IMR-90 (cell line): ENCODE measurements around the gene UFSP1. TPM values are rescaled to one million over a fixed set of nuclear protein-coding genes. Genes with fewer than 3 reads are reported as not detected.

Experiments
- ATAC-seq: fragments of 200-7000 bp; cut with Tn5 transposase; 2 replicates; pipeline ENCODE4 v1.9.1; 2020; ENCODE audit warnings: low read depth, mild to moderate bottlenecking, moderate library complexity
- BruUV-seq: library from RNA; stranded (reverse); fragments of 400-500 nt; replicated peaks from 2 replicates; lab custom pipeline; 2021; lab: Mats Ljungman, UMichigan
- CTCF ChIA-PET: fragments of 300-600 bp; formaldehyde crosslinking; extraction: SDS; loops from one replicate; lab custom pipeline; 2021; ENCODE audit warnings: antibody characterized with exemption; lab: Yijun Ruan, JAX
- POLR2A ChIA-PET: fragments of 300-600 bp; sonication (Branson Sonifier 250); formaldehyde crosslinking; loops from one replicate; lab custom pipeline; 2022; ENCODE audit warnings: antibody characterized with exemption; ENCODE audit not compliant: unreplicated experiment; lab: Charles Lee
- DNase-seq: peaks from one replicate; pipeline ENCODE4 v3.0.0; 2013
- H2AFZ ChIP-seq: replicated peaks from 2 replicates; pipeline ENCODE3; 2013; ENCODE audit warnings: low read length, mild to moderate bottlenecking; ENCODE audit not compliant: poor library complexity
- H2AK5ac ChIP-seq: 2 replicates; pipeline ENCODE4 v1.6.1; 2013; ENCODE audit warnings: low read depth, low read length, inconsistent platforms
- H2AK9ac ChIP-seq: replicated peaks from 2 replicates; pipeline ENCODE3; 2013; ENCODE audit warnings: mild to moderate bottlenecking, low read depth, low read length, moderate library complexity; ENCODE audit not compliant: poor library complexity
- H2BK120ac ChIP-seq: 2 replicates; pipeline ENCODE4 v1.6.1; 2013; ENCODE audit warnings: low read depth, low read length, inconsistent platforms
- H2BK15ac ChIP-seq: 3 replicates; pipeline ENCODE4 v1.6.1; 2013; ENCODE audit warnings: low read depth, low read length, inconsistent platforms
- H2BK20ac ChIP-seq: 2 replicates; pipeline ENCODE4 v1.6.1; 2013; ENCODE audit warnings: low read depth, mild to moderate bottlenecking, inconsistent platforms, low read length, moderate library complexity
- H2BK5ac ChIP-seq: 2 replicates; pipeline ENCODE4 v1.6.1; 2013; ENCODE audit warnings: mild to moderate bottlenecking, low read depth, low read length, inconsistent platforms; ENCODE audit not compliant: poor library complexity, severe bottlenecking
- H3K14ac ChIP-seq: replicated peaks from 2 replicates; pipeline ENCODE4 v1.6.1; 2013; ENCODE audit warnings: low read depth, low read length, inconsistent platforms
- H3K18ac ChIP-seq: 2 replicates; pipeline ENCODE4 v1.6.1; 2013; ENCODE audit warnings: low read depth, low read length, control low read depth
- H3K23ac ChIP-seq: 2 replicates; pipeline ENCODE4 v1.6.1; 2013; ENCODE audit warnings: low read depth, low read length, inconsistent platforms
- H3K27ac ChIP-seq: 2 replicates; pipeline ENCODE4 v1.5.1; 2013; ENCODE audit warnings: mild to moderate bottlenecking, control low read depth, low read length; ENCODE audit not compliant: insufficient read depth
- H3K27me3 ChIP-seq: 2 replicates; pipeline ENCODE4 v1.6.1; 2013; ENCODE audit warnings: low read length; ENCODE audit not compliant: control insufficient read depth, insufficient read depth
- H3K36me3 ChIP-seq: 2 replicates; pipeline ENCODE4 v1.6.1; 2013; ENCODE audit warnings: low read length, mixed read lengths; ENCODE audit not compliant: control insufficient read depth, insufficient read depth
- H3K4ac ChIP-seq: 2 replicates; pipeline ENCODE4 v1.6.1; 2013; ENCODE audit warnings: low read depth, low read length, inconsistent platforms
- H3K4me1 ChIP-seq: 2 replicates; pipeline ENCODE4 v1.6.1; 2013; ENCODE audit warnings: low read length, mixed read lengths; ENCODE audit not compliant: control insufficient read depth, insufficient read depth
- H3K4me2 ChIP-seq: 2 replicates; pipeline ENCODE4 v1.6.1; 2013; ENCODE audit warnings: low read depth, mild to moderate bottlenecking, control low read depth, low read length, moderate library complexity
- H3K4me3 ChIP-seq: 2 replicates; pipeline ENCODE4 v1.5.1; 2013; ENCODE audit warnings: low read depth, mild to moderate bottlenecking, control low read depth, low read length, moderate library complexity; ENCODE audit not compliant: insufficient read depth
- H3K56ac ChIP-seq: 2 replicates; pipeline ENCODE4 v1.6.1; 2013; ENCODE audit warnings: low read length, inconsistent platforms; ENCODE audit not compliant: insufficient read depth; ENCODE audit errors: extremely low read depth
- H3K79me1 ChIP-seq, 2 experiments: 2 replicates each; pipeline ENCODE4 v1.6.1; 2013; ENCODE audit warnings: low read length in 2 of 2, inconsistent platforms in 1 of 2, low read depth in 1 of 2
- H3K9ac ChIP-seq: 2 replicates; pipeline ENCODE4 v1.6.1; 2013; ENCODE audit warnings: low read depth, low read length, control low read depth
- H3K9me1 ChIP-seq: 2 replicates; pipeline ENCODE4 v1.6.1; 2013; ENCODE audit warnings: low read length, inconsistent platforms; ENCODE audit not compliant: insufficient read depth
- H3K9me3 ChIP-seq: 2 replicates; pipeline ENCODE4 v1.6.1; 2013; ENCODE audit warnings: low read length; ENCODE audit not compliant: control insufficient read depth, insufficient read depth
- H4K20me1 ChIP-seq: 2 replicates; pipeline ENCODE4 v1.6.1; 2013; ENCODE audit warnings: low read length, inconsistent platforms; ENCODE audit not compliant: insufficient read depth
- H4K5ac ChIP-seq: 2 replicates; pipeline ENCODE4 v1.6.1; 2013; ENCODE audit warnings: mild to moderate bottlenecking, low read depth, low read length, control low read depth
- H4K8ac ChIP-seq, 2 experiments: 2 replicates each; pipeline ENCODE4 v1.6.1; 2013; ENCODE audit warnings: low read depth in 2 of 2, low read length in 2 of 2, control low read depth in 1 of 2, inconsistent platforms in 1 of 2
- H4K91ac ChIP-seq: 2 replicates; pipeline ENCODE4 v1.6.1; 2013; ENCODE audit warnings: low read depth, low read length, inconsistent platforms; ENCODE audit not compliant: insufficient read depth
- BHLHE40 ChIP-seq: fragments of 150-350 bp; IDR thresholded peaks from 2 replicates; pipeline ENCODE4 v1.6.1; 2016; ENCODE audit warnings: mild to moderate bottlenecking, low read depth, low read length
- CEBPB ChIP-seq: IDR thresholded peaks from 2 replicates; pipeline ENCODE4 v1.6.1; 2012; ENCODE audit warnings: low read depth, low read length, improper control_type of control experiment
- CHD1 ChIP-seq: IDR thresholded peaks from 2 replicates; pipeline ENCODE4 v1.6.1; 2012; ENCODE audit warnings: low read depth, low read length, improper control_type of control experiment
- MAFK ChIP-seq: IDR thresholded peaks from 2 replicates; pipeline ENCODE4 v1.6.1; 2012; ENCODE audit warnings: low read depth, low read length, improper control_type of control experiment
- MXI1 ChIP-seq: IDR thresholded peaks from 2 replicates; pipeline ENCODE4 v1.6.1; 2012; ENCODE audit warnings: low read depth, mild to moderate bottlenecking, low read length, moderate library complexity, borderline replicate concordance
- NFE2L2 ChIP-seq: fragments of 150-350 bp; IDR thresholded peaks from 2 replicates; pipeline ENCODE4 v1.6.1; 2016; ENCODE audit warnings: low read depth, mild to moderate bottlenecking, low read length
- RCOR1 ChIP-seq: IDR thresholded peaks from 2 replicates; pipeline ENCODE4 v1.6.1; 2012; ENCODE audit warnings: mild to moderate bottlenecking, low read length, improper control_type of control experiment; ENCODE audit not compliant: insufficient replicate concordance
- RFX5 ChIP-seq: IDR thresholded peaks from 2 replicates; pipeline ENCODE4 v1.8.0; 2012; ENCODE audit warnings: low read depth, mild to moderate bottlenecking, low read length, moderate library complexity
- SMC3 ChIP-seq: fragments of 150-350 bp; IDR thresholded peaks from 2 replicates; pipeline ENCODE4 v1.6.1; 2016; ENCODE audit warnings: low read depth, mild to moderate bottlenecking, antibody characterized with exemption, low read length, moderate library complexity
- WGBS, 2 experiments: methylation state at CpG; one replicate each; pipeline versions ENCODE4 v1.1.5 to v1.1.7; 2013; ENCODE audit warnings: missing lambda C conversion rate in 2 of 2; ENCODE audit not compliant: insufficient read length in 1 of 2; ENCODE audit errors: extremely low coverage in 2 of 2; 5-methylcytosine and 5-hydroxymethylcytosine counted together
- dilution Hi-C: fragments of 300-500 bp; cut with HindIII; formaldehyde crosslinking; loops from one replicate; pipeline ENCODE4 v1.14.3; 2018; ENCODE audit warnings: low sequenced_read_pairs; ENCODE audit not compliant: unreplicated experiment
- in situ Hi-C: fragments of 300-500 bp; cut with MboI; formaldehyde crosslinking; loops from 3 replicates; pipeline ENCODE4 v1.14.3; 2019; ENCODE audit warnings: low sequenced_read_pairs, inconsistent platforms, mixed read lengths
- intact Hi-C: fragments of 100-400 bp; cut with micrococcal nuclease; formaldehyde crosslinking; loops from 2 replicates; pipeline ENCODE4 v1.10.0; 2022
- polyA plus RNA-seq, 3 experiments: library from polyadenylated mRNA; depleted of rRNA; stranded (reverse); fragments of >200 nt; gene quantifications; 2 replicates each; pipeline ENCODE4 v1.2.3, GENCODE V29; 2012; ENCODE audit warnings: low replicate concordance in 1 of 3
- total RNA-seq: library from RNA; depleted of rRNA; stranded (reverse); fragments of >200 nt; gene quantifications from 2 replicates; pipeline ENCODE4 v1.2.3, GENCODE V29; 2012

The UFSP1 gene
- total and polyA plus RNA-seq, 2 of the 4 experiments (the other 2 are of a cell fraction), result 0.36 to 1.0 TPM

DNA sequence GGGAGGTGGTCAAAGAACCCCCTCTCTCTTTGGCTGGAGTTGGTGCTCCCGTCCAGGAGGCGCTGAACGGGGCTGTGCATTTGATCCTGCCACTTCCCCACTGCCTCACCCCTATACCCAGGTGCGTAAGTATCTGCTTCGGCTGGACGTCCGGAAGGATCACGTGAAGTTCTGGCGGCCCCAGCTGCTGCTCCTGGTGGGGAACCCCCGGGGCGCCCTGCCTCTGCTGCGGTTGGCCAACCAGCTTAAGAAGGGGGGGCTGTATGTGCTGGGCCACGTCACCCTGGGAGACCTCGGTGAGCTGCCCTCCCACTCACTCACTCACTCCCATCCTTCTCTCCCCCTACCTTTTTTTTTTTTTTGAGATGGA is 27.9 kb downstream of the UFSP1 start:
- BruUV-seq, result no TSS peak
- no peak overlapping the region for H4K91ac ChIP-seq
- H3K27ac ChIP-seq, result no peak overlapping the region
- no peak overlapping the region for H3K4me2 ChIP-seq
- H3K18ac ChIP-seq, result no peak overlapping the region
- no peak overlapping the region for H2BK120ac ChIP-seq
- TF ChIP-seq CHD1 (no peak), RFX5 (no peak), BHLHE40 (no peak), MAFK (no peak), MXI1 (no peak), SMC3 (no peak), RCOR1 (no peak), NFE2L2 (no peak), CEBPB (no peak)
- H4K8ac ChIP-seq, result no peak overlapping the region
- no peaks in the 10 kb centered on the region for H3K27me3 ChIP-seq
- no peak overlapping the region for H2BK20ac ChIP-seq
- no peak for DNase-seq
- no peak overlapping the region for H3K23ac ChIP-seq
- dilution Hi-C loops, result no loop called here
- no peak overlapping the region for H2BK5ac ChIP-seq
- no peak overlapping the region for H2AK5ac ChIP-seq
- H4K20me1 ChIP-seq, result no peaks in the 10 kb centered on the region; the same call in 1 of the 2 replicates
- H3K56ac ChIP-seq, result no peak overlapping the region
- intact Hi-C loops, result no loop called here
- in situ Hi-C loops, result loop anchor here (25.0 kb wide), 2 partner anchors 274 to 399 kb away; partner anchors contain the start of genes FBXO24, LRCH4 and SPACDR
- ATAC-seq, result no peak
- no peak overlapping the region for H3K4me3 ChIP-seq
- no peaks in the 10 kb centered on the region for H3K9me3 ChIP-seq
- H3K9ac ChIP-seq, result no peak overlapping the region
- no peak overlapping the region for H3K4ac ChIP-seq
- no peak overlapping the region for H4K5ac ChIP-seq
- no peak overlapping the region for H2AFZ ChIP-seq
- peaks cover 31% of the 10 kb centered on the region for H3K36me3 ChIP-seq
- H2BK15ac ChIP-seq, result no peak overlapping the region
- peaks cover 2% of the 10 kb centered on the region; the same call in 1 of the 2 replicates for H3K9me1 ChIP-seq
- no peak overlapping the region for H3K14ac ChIP-seq
- no peak overlapping the region for H2AK9ac ChIP-seq
- 100% methylated on average over 2 of the region's 14 CpGs; no CpG with 5 or more reads in 1 of the 2 experiments for WGBS, 2 experiments
- peaks cover 6 to 11% of the 10 kb centered on the region in 2 experiments for H3K79me1 ChIP-seq
- H3K4me1 ChIP-seq, result peaks cover 7% of the 10 kb centered on the region
- ChIA-PET CTCF (no interaction called here), POLR2A (interaction anchor here (0.6 kb wide), 1 partner anchor 282 kb away, joined by 7 read pairs; no protein-coding TSS in a partner anchor)
